ENCODE data around the gene SPDYE16. TPM values are rescaled to one million over a fixed set of nuclear protein-coding genes. Genes with fewer than 3 reads are reported as not detected.
"Not testable (repeated sequence)": the region's sequence is repeated elsewhere in the genome, so short reads cannot be mapped to it uniquely, and the experiment has no call there.

SPDYE16 gene
- total RNA-seq, 2 experiments from 2014 or later, result 0.22 to 0.71 TPM

GRCh38 chr7:76514926-76515771, 27.9 kb downstream of the SPDYE16 start:
- Mint-ChIP-seq H3K4me1 (no peaks in the 10 kb centered on the region), H3K9me3 (no peaks in the 10 kb centered on the region), H3K36me3 (no peaks in the 10 kb centered on the region), H3K27ac (no peak overlapping the region), H3K4me3 (no peak overlapping the region), H3K27me3 (no peaks in the 10 kb centered on the region)
- POLR2A ChIA-PET, result no interaction called here
- no peak for DNase-seq
- ATAC-seq (ENCODE audit: low read depth), result no peak

GRCh38 chr7:76513817-76514799, 29.0 kb downstream of the SPDYE16 start:
- Mint-ChIP-seq H3K9me3 (no peaks in the 10 kb centered on the region), H3K27ac (no peak overlapping the region), H3K4me3 (no peak overlapping the region), H3K36me3 (no peaks in the 10 kb centered on the region), H3K27me3 (no peaks in the 10 kb centered on the region), H3K4me1 (peaks cover 4% of the 10 kb centered on the region)
- POLR2A ChIA-PET, result no interaction called here
- ATAC-seq (ENCODE audit: low read depth), result no peak
- DNase-seq, result no peak

- no peak for ATAC-seq (ENCODE audit: low read depth)
- H3K36me3 Mint-ChIP-seq, result no peaks in the 10 kb centered on the region
Observed at GRCh38 chr7:76512941-76513816, 29.9 kb downstream of the SPDYE16 start.

GRCh38 chr7:76511911-76512885, 30.9 kb downstream of the SPDYE16 start:
- H3K9me3 Mint-ChIP-seq; DNase-seq; ATAC-seq (ENCODE audit: low read depth); H3K27me3 Mint-ChIP-seq; H3K4me1 Mint-ChIP-seq; H3K4me3 Mint-ChIP-seq; POLR2A ChIA-PET; H3K27ac Mint-ChIP-seq; H3K36me3 Mint-ChIP-seq: not testable (repeated sequence)

More at GRCh38 chr7:76512941-76513816, 29.9 kb downstream of the SPDYE16 start:
- no peak for DNase-seq
- Mint-ChIP-seq H3K4me1 (peaks cover 4% of the 10 kb centered on the region), H3K4me3 (no peak overlapping the region), H3K27ac (no peak overlapping the region), H3K9me3 (no peaks in the 10 kb centered on the region), H3K27me3 (no peaks in the 10 kb centered on the region)
- POLR2A ChIA-PET, result no interaction called here

GRCh38 chr7:76511200-76511910, 31.7 kb downstream of the SPDYE16 start:
- H3K4me3 Mint-ChIP-seq; H3K27me3 Mint-ChIP-seq; H3K9me3 Mint-ChIP-seq; H3K4me1 Mint-ChIP-seq; H3K36me3 Mint-ChIP-seq; ATAC-seq (ENCODE audit: low read depth); POLR2A ChIA-PET; DNase-seq; H3K27ac Mint-ChIP-seq: not testable (repeated sequence)

GRCh38 chr7:76509931-76510877, 32.9 kb downstream of the SPDYE16 start, which contains the start of gene UPK3B:
Gene UPK3B (plus strand): TSS chr7:76510552. CDS start chr7:76510653, 101 bp downstream.
- Mint-ChIP-seq H3K4me3 (no peak within 1 kb of the TSS), H3K36me3 (no peaks in the 10 kb centered on the region), H3K27me3 (no peaks in the 10 kb centered on the region), H3K27ac (no peak within 1 kb of the TSS), H3K9me3 (no peaks in the 10 kb centered on the region), H3K4me1 (peaks cover 4% of the 10 kb centered on the region)
- DNase-seq, result no peak
- ATAC-seq (ENCODE audit: low read depth), result peak; percentile 57
- POLR2A ChIA-PET, result no interaction called here

GRCh38 chr7:76507723-76508406, 35.2 kb downstream of the SPDYE16 start:
- peaks cover 1% of the 10 kb centered on the region for H3K36me3 Mint-ChIP-seq
- POLR2A ChIA-PET, result no interaction called here
- no peak overlapping the region for H3K27ac Mint-ChIP-seq
- H3K4me1 Mint-ChIP-seq, result peaks cover 4% of the 10 kb centered on the region
- DNase-seq, result no peak
- H3K27me3 Mint-ChIP-seq, result no peaks in the 10 kb centered on the region
- no peak for ATAC-seq (ENCODE audit: low read depth)
- no peak overlapping the region for H3K4me3 Mint-ChIP-seq
- no peaks in the 10 kb centered on the region for H3K9me3 Mint-ChIP-seq

GRCh38 chr7:76506643-76507042, 36.5 kb downstream of the SPDYE16 start:
- H3K4me3 Mint-ChIP-seq; H3K27ac Mint-ChIP-seq; POLR2A ChIA-PET; H3K4me1 Mint-ChIP-seq; H3K36me3 Mint-ChIP-seq; DNase-seq; H3K9me3 Mint-ChIP-seq; H3K27me3 Mint-ChIP-seq; ATAC-seq (ENCODE audit: low read depth): not testable (repeated sequence)

GRCh38 chr7:76506081-76506440, 37.0 kb downstream of the SPDYE16 start:
- POLR2A ChIA-PET, result no interaction called here
- no peaks in the 10 kb centered on the region for H3K27me3 Mint-ChIP-seq

GRCh38 chr7:76505168-76506080, 37.7 kb downstream of the SPDYE16 start:
- Mint-ChIP-seq H3K27ac (no peak overlapping the region), H3K4me3 (no peak overlapping the region), H3K9me3 (no peaks in the 10 kb centered on the region), H3K36me3 (peaks cover 1% of the 10 kb centered on the region), H3K4me1 (peaks cover 4% of the 10 kb centered on the region), H3K27me3 (no peaks in the 10 kb centered on the region)
- DNase-seq, result no peak
- ATAC-seq (ENCODE audit: low read depth), result no peak
- POLR2A ChIA-PET, result no interaction called here

More at GRCh38 chr7:76506081-76506440, 37.0 kb downstream of the SPDYE16 start:
- no peaks in the 10 kb centered on the region for H3K9me3 Mint-ChIP-seq
- peaks cover 4% of the 10 kb centered on the region for H3K4me1 Mint-ChIP-seq
- no peak overlapping the region for H3K4me3 Mint-ChIP-seq
- ATAC-seq (ENCODE audit: low read depth), result no peak
- DNase-seq, result no peak
- H3K36me3 Mint-ChIP-seq, result peaks cover 1% of the 10 kb centered on the region
- H3K27ac Mint-ChIP-seq, result no peak overlapping the region

All from activated naive CD8-positive, alpha-beta T cell treated with anti-CD3 and anti-CD28 coated beads, Interleukin-2, amount 10 ng/mL, durations not matched to agents 7 days and 5 days (primary cell).